Immature natural killer cell (primary cell): ENCODE results near the gene MRPS18B. TPM values are rescaled to one million over a fixed set of nuclear protein-coding genes. Genes with fewer than 3 reads are reported as not detected.

Experiments used
- DNase-seq, 3 donors: peaks; one replicate each; pipeline ENCODE4 v3.0.0; 2022; ENCODE audit warnings: mixed read lengths in 1 of 3
- H3K27ac Mint-ChIP-seq, 6 donors: one replicate each; pipeline ENCODE4 v1.8.0; 2020; ENCODE audit warnings: mixed read lengths in 6 of 6, mild to moderate bottlenecking in 5 of 6, inconsistent platforms in 4 of 6, moderate library complexity in 3 of 6
- H3K27me3 Mint-ChIP-seq, 3 donors: one replicate each; pipeline ENCODE4 v1.8.0; 2020 to 2021; ENCODE audit warnings: low read depth in 3 of 3, mild to moderate bottlenecking in 3 of 3, mixed read lengths in 3 of 3, moderate library complexity in 3 of 3, inconsistent platforms in 1 of 3
- H3K36me3 Mint-ChIP-seq, 3 donors: one replicate each; pipeline ENCODE4 v1.8.0; 2020; ENCODE audit warnings: mixed read lengths in 3 of 3, inconsistent platforms in 2 of 3, mild to moderate bottlenecking in 2 of 3
- H3K4me1 Mint-ChIP-seq, 2 donors: one replicate each; pipeline ENCODE4 v1.8.0; 2020; ENCODE audit warnings: inconsistent platforms in 2 of 2, mild to moderate bottlenecking in 2 of 2, mixed read lengths in 2 of 2, moderate library complexity in 1 of 2
- H3K4me3 Mint-ChIP-seq, 5 donors: one replicate each; pipeline ENCODE4 v1.8.0; 2020; ENCODE audit warnings: mild to moderate bottlenecking in 5 of 5, mixed read lengths in 5 of 5, inconsistent platforms in 3 of 5, moderate library complexity in 3 of 5
- H3K9me3 Mint-ChIP-seq, 6 donors: one replicate each; pipeline ENCODE4 v1.8.0; 2020; ENCODE audit warnings: mild to moderate bottlenecking in 6 of 6, mixed read lengths in 6 of 6, inconsistent platforms in 4 of 6, moderate library complexity in 3 of 6
- polyA plus RNA-seq, 3 donors: library from polyadenylated mRNA; unstranded; fragments of 300-500 nt; fragmentation: Illumina TruSeq; gene quantifications; one replicate each; pipeline ENCODE4 v1.2.3, GENCODE V29; 2021

MRPS18B gene
- polyA plus RNA-seq, 3 donors from 2014 or later: 86.6 to 114 (median 102) TPM

- H3K4me1 Mint-ChIP-seq: peaks cover 21 to 23% of the 10 kb centered on the region in 2 donors
- H3K4me3 Mint-ChIP-seq: peak within 1 kb of the TSS; percentile 89 to 92 (median 91)
- peak within 1 kb of the TSS; percentile 95 to 98 (median 98) for H3K27ac Mint-ChIP-seq
- H3K36me3 Mint-ChIP-seq: peaks cover 5 to 30% (median 9%) of the 10 kb centered on the region in 3 donors
- H3K27me3 Mint-ChIP-seq: peaks cover 0 to 6% (median 3%) of the 10 kb centered on the region in 3 donors
- H3K9me3 Mint-ChIP-seq: no peaks in the 10 kb centered on the region
- peak; percentile 87 to 89 (median 88) for DNase-seq
Observed at GRCh38 chr6:30626484-30627366, 9.1 kb downstream of the MRPS18B start, which contains the start of gene ATAT1. Gene ATAT1, plus strand, starts transcription at chr6:30626874.

- Mint-ChIP-seq H3K36me3 (peaks cover 15 to 24% (median 16%) of the 10 kb centered on the region in 3 donors), H3K4me1 (no peaks in the 10 kb centered on the region), H3K4me3 (no peak overlapping the region), H3K9me3 (no peaks in the 10 kb centered on the region), H3K27me3 (peaks cover 0 to 1% (median 0%) of the 10 kb centered on the region in 3 donors), H3K27ac (peak overlapping the region in 1 of 6 donors; percentile 13)
- DNase-seq: no peak
Observed at GRCh38 chr6:30635834-30636233, 18.2 kb downstream of the MRPS18B start.

- Mint-ChIP-seq H3K4me3 (no peak overlapping the region), H3K27ac (no peak overlapping the region), H3K27me3 (peaks cover 0 to 2% (median 0%) of the 10 kb centered on the region in 3 donors), H3K9me3 (no peaks in the 10 kb centered on the region), H3K36me3 (peaks cover 4 to 15% (median 9%) of the 10 kb centered on the region in 3 donors), H3K4me1 (peaks cover 0 to 2% of the 10 kb centered on the region in 2 donors)
- DNase-seq: no peak
Observed at GRCh38 chr6:30640481-30640880, 22.8 kb downstream of the MRPS18B start.

- Mint-ChIP-seq H3K27ac (peak overlapping the region in 3 of 6 donors; percentile 2 to 87 (median 76)), H3K36me3 (peaks cover 4 to 15% (median 4%) of the 10 kb centered on the region in 3 donors), H3K4me1 (peaks cover 5 to 8% of the 10 kb centered on the region in 2 donors), H3K9me3 (no peaks in the 10 kb centered on the region), H3K4me3 (no peak overlapping the region), H3K27me3 (peaks cover 0 to 2% (median 0%) of the 10 kb centered on the region in 3 donors)
- no peak for DNase-seq
Observed at GRCh38 chr6:30641048-30641447, 23.4 kb downstream of the MRPS18B start.

GRCh38 chr6:30643656-30644055, 26.0 kb downstream of the MRPS18B start:
- no peak overlapping the region for H3K27ac Mint-ChIP-seq
- H3K4me3 Mint-ChIP-seq: no peak overlapping the region
- peaks cover 0 to 7% (median 0%) of the 10 kb centered on the region in 3 donors for H3K27me3 Mint-ChIP-seq
- no peaks in the 10 kb centered on the region for H3K9me3 Mint-ChIP-seq
- peaks cover 22 to 23% of the 10 kb centered on the region in 2 donors for H3K4me1 Mint-ChIP-seq
- no peak for DNase-seq
- peaks cover 0 to 15% (median 4%) of the 10 kb centered on the region in 3 donors for H3K36me3 Mint-ChIP-seq

GRCh38 chr6:30644769-30645168, 27.1 kb downstream of the MRPS18B start:
- no peak for DNase-seq
- H3K27ac Mint-ChIP-seq: peak overlapping the region in 2 of 6 donors; percentile 28 to 63
- H3K9me3 Mint-ChIP-seq: no peaks in the 10 kb centered on the region
- H3K27me3 Mint-ChIP-seq: peaks cover 0 to 8% (median 0%) of the 10 kb centered on the region in 3 donors
- H3K36me3 Mint-ChIP-seq: peaks cover 0 to 15% (median 4%) of the 10 kb centered on the region in 3 donors
- H3K4me3 Mint-ChIP-seq: no peak overlapping the region
- peaks cover 22 to 23% of the 10 kb centered on the region in 2 donors for H3K4me1 Mint-ChIP-seq

GRCh38 chr6:30645989-30646388, 28.3 kb downstream of the MRPS18B start:
- H3K27me3 Mint-ChIP-seq: peaks cover 0 to 7% (median 0%) of the 10 kb centered on the region in 3 donors
- H3K9me3 Mint-ChIP-seq: no peaks in the 10 kb centered on the region
- H3K4me3 Mint-ChIP-seq: peak overlapping the region in 4 of 5 donors; percentile 37 to 90 (median 72)
- no peak for DNase-seq
- peaks cover 22 to 23% of the 10 kb centered on the region in 2 donors for H3K4me1 Mint-ChIP-seq
- H3K27ac Mint-ChIP-seq: peak overlapping the region; percentile 70 to 94 (median 88)
- H3K36me3 Mint-ChIP-seq: peaks cover 3 to 15% (median 4%) of the 10 kb centered on the region in 3 donors

- Mint-ChIP-seq H3K4me1 (peaks cover 22 to 23% of the 10 kb centered on the region in 2 donors), H3K4me3 (peak within 1 kb of the TSS; percentile 86 to 90 (median 88)), H3K27me3 (peaks cover 0 to 6% (median 0%) of the 10 kb centered on the region in 3 donors), H3K9me3 (no peaks in the 10 kb centered on the region), H3K27ac (peak within 1 kb of the TSS; percentile 84 to 94 (median 90)), H3K36me3 (peaks cover 3 to 15% (median 6%) of the 10 kb centered on the region in 3 donors)
- DNase-seq: peak; percentile 87 to 93 (median 91)
Observed at GRCh38 chr6:30646450-30647241, 29.0 kb downstream of the MRPS18B start, which contains the start of gene C6orf136. Gene C6orf136, plus strand, starts transcription at chr6:30647133. Its CDS starts 99 bp downstream, at chr6:30647232.

- Mint-ChIP-seq H3K27me3 (peaks cover 0 to 6% (median 0%) of the 10 kb centered on the region in 3 donors), H3K36me3 (peaks cover 0 to 17% (median 6%) of the 10 kb centered on the region in 3 donors), H3K4me3 (peak overlapping the region; percentile 86 to 90 (median 88)), H3K9me3 (no peaks in the 10 kb centered on the region), H3K27ac (peak overlapping the region; percentile 84 to 94 (median 90)), H3K4me1 (peaks cover 22 to 23% of the 10 kb centered on the region in 2 donors)
- peak; percentile 66 to 75 (median 74) for DNase-seq
Observed at GRCh38 chr6:30647242-30648116, 29.8 kb downstream of the MRPS18B start.

GRCh38 chr6:30651143-30651542, 33.5 kb downstream of the MRPS18B start:
- H3K4me3 Mint-ChIP-seq: no peak overlapping the region

GRCh38 chr6:30654798-30655742, 37.4 kb downstream of the MRPS18B start:
- DNase-seq: no peak
- Mint-ChIP-seq H3K36me3 (peaks cover 16 to 54% (median 34%) of the 10 kb centered on the region in 3 donors), H3K9me3 (no peaks in the 10 kb centered on the region), H3K4me3 (no peak overlapping the region), H3K4me1 (no peaks in the 10 kb centered on the region), H3K27me3 (peaks cover 0 to 5% (median 0%) of the 10 kb centered on the region in 3 donors), H3K27ac (peak overlapping the region in 2 of 6 donors; percentile 31 to 43)

More at GRCh38 chr6:30651143-30651542, 33.5 kb downstream of the MRPS18B start:
- Mint-ChIP-seq H3K4me1 (peaks cover 14 to 16% of the 10 kb centered on the region in 2 donors), H3K9me3 (no peaks in the 10 kb centered on the region), H3K36me3 (peaks cover 6 to 26% (median 19%) of the 10 kb centered on the region in 3 donors), H3K27me3 (peaks cover 0 to 6% (median 0%) of the 10 kb centered on the region in 3 donors), H3K27ac (peak overlapping the region in 1 of 6 donors; percentile 51)
- DNase-seq: no peak
